Superior temporal gyrus (tissue), 1 donor: ENCODE data around the gene TMED7.

Experiments
- DNase-seq: peaks from one replicate; pipeline ENCODE4 v3.0.0-alpha.2; 2016; ENCODE audit errors: extremely low spot score

Gene TMED7

GRCh38 chr5:115583474-115583873, 42.4 kb downstream of the TMED7 start:
- DNase-seq: no peak

GRCh38 chr5:115580941-115581340, 44.9 kb downstream of the TMED7 start:
- DNase-seq: no peak

DNA sequence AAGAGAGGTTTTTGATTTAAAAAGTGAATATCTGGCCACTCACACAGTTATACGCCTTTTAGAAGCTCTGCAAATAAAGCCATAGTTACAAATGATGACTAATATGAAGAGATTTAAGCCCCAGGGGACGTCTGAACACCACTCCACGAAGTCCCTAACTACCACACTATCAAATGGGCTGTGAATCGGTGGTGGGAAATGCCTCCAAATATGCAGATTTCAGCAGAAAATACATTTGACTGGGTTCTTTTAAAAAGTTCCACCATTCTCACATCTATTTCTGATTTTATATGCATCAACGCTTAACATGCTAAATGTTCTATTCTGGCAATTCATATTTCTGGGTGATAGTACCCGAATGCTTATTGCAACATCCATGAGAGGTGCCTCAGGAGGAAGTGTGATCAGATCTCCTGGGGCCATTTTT, 46.1 kb downstream of the TMED7 start:
- no peak for DNase-seq

DNA sequence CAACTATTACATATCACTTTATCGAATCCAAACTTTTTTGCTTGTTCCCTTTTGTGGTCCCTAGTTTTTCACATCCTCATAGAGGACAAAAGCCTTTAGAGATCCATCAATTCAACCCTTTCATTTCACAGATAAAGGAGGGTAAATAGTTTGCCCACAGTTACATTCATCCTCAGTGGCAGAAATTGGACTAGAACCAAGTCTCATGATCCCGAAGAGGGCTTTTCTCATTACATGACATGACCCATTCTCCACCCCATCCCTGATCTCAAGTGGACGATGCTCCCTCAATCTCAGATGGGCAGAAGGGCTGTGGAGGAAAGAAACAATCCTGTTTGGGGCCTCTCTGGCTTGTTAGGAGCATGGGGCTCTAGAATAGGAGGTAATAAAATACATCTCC, 46.6 kb downstream of the TMED7 start:
- peak; percentile 70 for DNase-seq

- no peak for DNase-seq
Observed at GRCh38 chr5:115578657-115579056, 47.2 kb downstream of the TMED7 start.

DNA sequence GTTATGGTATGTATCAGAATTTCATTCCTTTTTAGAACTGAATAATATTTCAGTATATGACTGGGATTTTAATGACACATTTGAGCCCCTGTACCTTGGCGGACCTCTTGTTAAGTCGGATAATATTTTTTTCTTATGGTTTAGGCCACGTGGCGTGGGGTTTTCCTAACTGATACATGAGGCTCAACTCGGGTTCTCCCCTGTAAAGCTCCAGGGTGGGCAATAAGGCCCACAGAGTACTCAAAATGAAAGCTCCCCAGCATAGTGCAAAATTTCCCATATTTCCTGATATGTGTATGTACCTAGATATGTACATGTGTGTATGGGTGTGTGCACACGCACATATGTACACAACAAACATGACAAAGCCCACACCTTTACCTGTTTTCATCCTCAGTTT, 48.1 kb downstream of the TMED7 start:
- no peak for DNase-seq

DNA sequence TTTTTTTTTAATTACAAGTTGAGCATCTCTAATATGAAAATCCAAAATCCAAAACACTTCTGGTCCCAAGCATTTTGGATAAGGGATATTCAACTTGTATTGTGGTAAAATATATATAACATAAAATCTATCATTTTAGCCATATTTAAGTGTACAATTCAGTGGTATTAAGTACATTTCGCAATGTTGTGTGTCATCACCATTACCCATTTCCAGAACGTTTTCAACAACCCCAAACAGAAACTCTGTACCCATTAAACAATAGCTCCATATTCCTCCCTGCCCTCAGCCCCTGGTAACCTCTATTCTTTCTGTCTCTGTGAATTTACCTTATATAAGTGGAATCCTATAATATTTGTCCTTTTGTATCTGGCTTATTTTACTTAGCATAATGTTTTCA, 48.5 kb downstream of the TMED7 start:
- DNase-seq: no peak

DNA sequence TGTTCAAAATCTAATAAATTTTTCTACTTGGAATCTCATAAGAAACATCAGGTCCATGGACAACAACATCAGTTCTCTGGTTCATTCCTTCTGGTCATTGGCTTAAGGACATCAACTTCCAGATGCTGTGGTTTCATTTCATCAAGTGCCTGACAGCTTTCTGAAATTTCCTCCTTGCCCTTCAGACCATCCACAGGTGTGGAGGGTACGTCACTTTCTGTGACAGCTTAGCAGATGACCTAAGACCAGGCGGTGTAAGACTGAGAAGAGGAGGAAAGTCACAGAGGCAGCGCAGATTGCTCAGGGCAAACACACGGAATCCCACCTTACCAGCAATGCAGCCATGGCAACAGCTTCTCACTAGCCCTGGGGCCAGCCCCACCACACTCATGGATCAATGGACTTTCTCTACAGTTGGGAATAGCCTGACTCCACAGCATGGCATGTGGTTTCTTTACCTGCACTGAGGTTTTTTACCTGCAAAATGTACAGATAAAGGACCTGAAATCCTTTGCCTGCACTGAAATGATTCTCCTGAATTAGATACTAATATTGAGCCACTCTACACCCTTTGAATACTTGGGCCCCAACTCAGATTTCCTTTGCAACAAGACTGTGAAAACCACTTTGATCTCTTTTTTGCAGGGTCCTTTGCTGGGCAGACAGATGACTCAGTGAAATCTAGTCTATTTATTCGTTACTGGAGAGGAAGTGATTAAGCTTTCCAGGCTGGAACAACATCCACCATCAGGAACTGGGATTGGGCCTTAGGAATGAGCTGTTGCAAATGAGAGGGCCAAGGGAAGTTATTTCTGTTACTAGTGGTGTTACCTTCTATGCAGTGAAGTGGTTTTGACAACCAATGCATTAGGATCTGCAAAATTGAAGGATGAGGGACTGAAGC, 50.4 kb downstream of the TMED7 start:
- no peak for DNase-seq

- no peak for DNase-seq
Observed at GRCh38 chr5:115573133-115573532, 52.7 kb downstream of the TMED7 start.

DNA sequence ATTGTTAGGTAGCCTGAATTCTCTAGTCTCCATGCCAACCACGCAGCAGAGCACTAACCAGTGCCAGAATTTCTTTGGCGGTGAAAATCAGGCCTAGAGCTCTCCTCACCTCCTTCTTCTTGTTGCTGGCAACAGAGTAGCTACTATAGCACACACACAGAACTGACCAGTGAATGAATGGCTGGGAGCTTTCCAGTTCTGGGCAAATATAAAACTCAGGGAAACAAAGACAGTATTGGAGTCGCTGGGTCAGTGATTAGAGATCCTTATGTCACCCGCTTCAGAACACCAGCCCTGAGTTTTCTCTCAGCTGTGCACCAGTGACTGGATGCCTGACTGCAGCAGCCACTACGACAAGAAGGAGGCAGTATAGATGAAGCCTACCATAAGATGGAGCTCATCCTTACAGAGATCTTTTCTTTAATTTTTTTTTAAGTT, 54.4 kb downstream of the TMED7 start:
- DNase-seq: peak; percentile 97

GRCh38 chr5:115568668-115569067, 57.2 kb downstream of the TMED7 start:
- DNase-seq: no peak

DNA sequence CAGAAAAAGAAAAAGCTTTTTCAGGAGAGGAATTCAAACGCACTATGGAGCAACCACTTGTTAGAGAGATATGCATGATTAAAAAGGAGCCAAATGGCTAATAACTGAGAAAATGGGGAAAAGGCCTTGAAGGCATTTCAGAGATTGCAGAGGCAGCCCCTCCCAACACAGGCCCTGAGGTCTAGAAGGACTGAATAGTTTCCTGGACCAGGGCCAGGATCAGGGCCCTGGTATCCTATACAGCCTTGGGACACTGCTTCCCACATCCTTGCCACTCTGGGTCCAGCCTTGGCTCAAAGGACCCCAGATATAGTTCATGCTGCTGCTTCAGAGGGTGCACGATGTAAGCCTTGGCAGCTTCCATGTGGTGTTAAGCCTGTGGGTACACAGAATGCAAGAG, 60.6 kb downstream of the TMED7 start:
- no peak for DNase-seq
